CD4-positive, CD25-positive, alpha-beta regulatory T cell (primary cell): ENCODE data around the gene BACE1. TPM values are rescaled to one million over a fixed set of nuclear protein-coding genes. Genes with fewer than 3 reads are reported as not detected.

Experiments used
- ATAC-seq, 2 donors: fragments of 150-1000 bp; cut with Tn5 transposase; one replicate each; pipeline ENCODE4 v1.10.0; 2021; ENCODE audit warnings: low read depth in 2 of 2, moderate number of reproducible peaks in 2 of 2, moderate library complexity in 1 of 2
- DNase-seq, 3 donors: peaks; one replicate each; pipeline versions ENCODE4 v3.0.0 to v3.0.0-alpha.2; 2012 to 2022; ENCODE audit warnings: mixed read lengths in 1 of 3
- H3K27ac ChIP-seq: one replicate; pipeline ENCODE4 v1.7.0; 2013; ENCODE audit warnings: mild to moderate bottlenecking, low read length; ENCODE audit not compliant: insufficient read depth, poor library complexity, severe bottlenecking
- H3K27me3 ChIP-seq: one replicate; pipeline ENCODE4 v1.7.0; 2013; ENCODE audit warnings: low read length; ENCODE audit not compliant: control insufficient read depth, insufficient read depth
- H3K36me3 ChIP-seq: one replicate; pipeline ENCODE4 v1.7.0; 2013; ENCODE audit warnings: mild to moderate bottlenecking, low read length, moderate library complexity; ENCODE audit not compliant: control insufficient read depth, insufficient read depth
- H3K4me1 ChIP-seq: 2 replicates; pipeline ENCODE4 v1.7.0; 2013; ENCODE audit warnings: mild to moderate bottlenecking, low read length; ENCODE audit not compliant: insufficient read depth, control insufficient read depth, poor library complexity, severe bottlenecking
- H3K4me3 ChIP-seq: one replicate; pipeline ENCODE4 v1.7.0; 2013; ENCODE audit warnings: low read depth, mild to moderate bottlenecking, low read length, moderate library complexity
- H3K9me3 ChIP-seq, 2 experiments: 1 replicate in 1 of 2; 2 replicates in 1 of 2; pipeline ENCODE4 v1.7.0; 2013; ENCODE audit warnings: low read length in 2 of 2, mild to moderate bottlenecking in 1 of 2, moderate library complexity in 1 of 2; ENCODE audit not compliant: control insufficient read depth in 2 of 2
- H3K27ac Mint-ChIP-seq, 3 donors: one replicate each; pipeline ENCODE4 v1.8.0; 2020 to 2022; ENCODE audit warnings: mild to moderate bottlenecking in 3 of 3, mixed read lengths in 3 of 3, moderate library complexity in 2 of 3
- H3K27me3 Mint-ChIP-seq: one replicate; pipeline ENCODE4 v1.8.0; 2022; ENCODE audit warnings: mild to moderate bottlenecking, mixed read lengths
- H3K36me3 Mint-ChIP-seq: one replicate; pipeline ENCODE4 v1.8.0; 2020; ENCODE audit warnings: mixed read lengths
- H3K4me1 Mint-ChIP-seq, 4 donors: one replicate each; pipeline ENCODE4 v1.8.0; 2020 to 2022; ENCODE audit warnings: mixed read lengths in 4 of 4, mild to moderate bottlenecking in 1 of 4
- H3K4me3 Mint-ChIP-seq, 4 donors: one replicate each; pipeline ENCODE4 v1.8.0; 2020 to 2022; ENCODE audit warnings: mild to moderate bottlenecking in 4 of 4, mixed read lengths in 4 of 4, moderate library complexity in 3 of 4
- H3K9me3 Mint-ChIP-seq, 7 donors: one replicate each; pipeline ENCODE4 v1.8.0; 2020 to 2022; ENCODE audit warnings: mixed read lengths in 7 of 7, mild to moderate bottlenecking in 3 of 7, moderate library complexity in 2 of 7
- polyA plus RNA-seq, 4 donors: library from polyadenylated mRNA; unstranded; fragments of 300-500 nt; fragmentation: Illumina TruSeq; gene quantifications; one replicate each; pipeline ENCODE4 v1.2.3, GENCODE V29; 2021
- total RNA-seq: library from RNA; stranded (reverse); gene quantifications from one replicate; pipeline ENCODE4 v1.2.3, GENCODE V29; 2022

The BACE1 gene
- total and polyA plus RNA-seq, 5 donors from 2014 or later: 1.1 to 6.9 (median 1.5) TPM

DNA sequence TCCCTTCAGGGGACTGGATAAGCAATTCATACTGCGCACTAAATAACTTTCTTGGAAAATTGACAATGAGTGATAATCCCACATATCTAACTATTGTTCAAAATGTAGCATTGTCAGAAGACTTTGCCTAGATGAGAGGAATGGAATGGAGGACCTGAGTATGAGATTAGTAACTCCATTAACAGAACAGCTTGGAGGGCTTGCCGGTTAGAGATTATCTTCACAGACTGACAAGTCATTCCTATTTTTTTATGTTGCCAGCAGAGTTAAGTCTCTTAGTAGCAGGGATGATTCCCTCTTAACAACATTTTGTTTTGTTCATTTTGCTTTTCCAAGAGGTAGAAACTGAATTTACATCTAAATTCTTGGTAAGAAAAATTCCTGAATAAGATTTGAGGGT is 32.0 kb downstream of the BACE1 start:
- Histone ChIP-seq H3K36me3 (peaks cover 48% of the 10 kb centered on the region), H3K9me3 (no peaks in the 10 kb centered on the region), H3K4me3 (no peak overlapping the region), H3K4me1 (peaks cover 63% of the 10 kb centered on the region), H3K27me3 (no peaks in the 10 kb centered on the region), H3K27ac (no peak overlapping the region)
- ATAC-seq: no peak
- Mint-ChIP-seq H3K36me3 (peaks cover 56% of the 10 kb centered on the region), H3K9me3 (no peaks in the 10 kb centered on the region), H3K27me3 (no peaks in the 10 kb centered on the region), H3K27ac (peak overlapping the region in 2 of 3 donors; percentile 71 to 92), H3K4me3 (no peak overlapping the region), H3K4me1 (peaks cover 26 to 92% (median 57%) of the 10 kb centered on the region in 4 donors)
- no peak for DNase-seq

DNA sequence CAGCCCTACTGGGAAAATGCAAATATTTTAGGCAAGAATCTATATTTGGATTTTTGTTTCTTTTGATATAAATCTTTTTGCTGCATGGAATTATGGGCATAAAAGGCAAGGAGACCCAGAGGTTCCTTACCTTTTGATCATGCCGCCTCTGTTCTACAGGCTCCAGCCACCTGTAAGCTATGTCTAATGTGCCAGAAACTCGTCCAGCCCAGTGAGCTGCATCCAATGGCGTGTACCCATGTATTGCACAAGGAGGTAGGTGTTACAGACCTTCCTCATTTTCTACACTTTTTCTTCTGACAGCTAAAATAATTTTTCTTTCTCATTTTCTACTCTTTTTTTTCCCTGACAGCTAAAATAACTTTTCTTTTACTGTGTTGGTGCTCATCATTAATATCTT is 33.1 kb downstream of the BACE1 start:
- peaks cover 67% of the 10 kb centered on the region for H3K4me1 ChIP-seq
- H3K27me3 Mint-ChIP-seq: no peaks in the 10 kb centered on the region
- peaks cover 48% of the 10 kb centered on the region for H3K36me3 Mint-ChIP-seq
- H3K27ac Mint-ChIP-seq: peak overlapping the region; percentile 57 to 92 (median 74)
- H3K9me3 Mint-ChIP-seq: no peaks in the 10 kb centered on the region
- DNase-seq (no peak), ATAC-seq (no peak)
- H3K9me3 ChIP-seq: no peaks in the 10 kb centered on the region
- H3K27me3 ChIP-seq: no peaks in the 10 kb centered on the region
- peak overlapping the region; percentile 95 for H3K4me3 ChIP-seq
- no peak overlapping the region for H3K27ac ChIP-seq
- H3K36me3 ChIP-seq: peaks cover 46% of the 10 kb centered on the region
- H3K4me3 Mint-ChIP-seq: peak overlapping the region; percentile 72 to 93 (median 90)
- peaks cover 29 to 92% (median 58%) of the 10 kb centered on the region in 4 donors for H3K4me1 Mint-ChIP-seq

GRCh38 chr11:117281869-117282268 is 34.2 kb downstream of the BACE1 start:
- Histone ChIP-seq H3K4me3 (peak overlapping the region; percentile 95), H3K9me3 (no peaks in the 10 kb centered on the region), H3K36me3 (peaks cover 44% of the 10 kb centered on the region), H3K4me1 (peaks cover 59% of the 10 kb centered on the region), H3K27ac (no peak overlapping the region), H3K27me3 (no peaks in the 10 kb centered on the region)
- Mint-ChIP-seq H3K27me3 (no peaks in the 10 kb centered on the region), H3K36me3 (peaks cover 48% of the 10 kb centered on the region), H3K4me1 (peaks cover 20 to 89% (median 53%) of the 10 kb centered on the region in 4 donors), H3K27ac (peak overlapping the region; percentile 57 to 97 (median 92)), H3K4me3 (peak overlapping the region; percentile 88 to 96 (median 92)), H3K9me3 (no peaks in the 10 kb centered on the region)
- ATAC-seq (no peak), DNase-seq (no peak)

- Mint-ChIP-seq H3K36me3 (peaks cover 43% of the 10 kb centered on the region), H3K4me1 (peaks cover 13 to 88% (median 49%) of the 10 kb centered on the region in 4 donors), H3K4me3 (peak overlapping the region; percentile 88 to 96 (median 92)), H3K9me3 (no peaks in the 10 kb centered on the region), H3K27me3 (no peaks in the 10 kb centered on the region), H3K27ac (peak overlapping the region; percentile 59 to 92 (median 66))
- Histone ChIP-seq H3K9me3 (no peaks in the 10 kb centered on the region), H3K36me3 (peaks cover 37% of the 10 kb centered on the region), H3K4me1 (peaks cover 56% of the 10 kb centered on the region), H3K27me3 (no peaks in the 10 kb centered on the region), H3K27ac (no peak overlapping the region), H3K4me3 (peak overlapping the region; percentile 95)
- DNase-seq (no peak), ATAC-seq (no peak)
Measured at GRCh38 chr11:117281159-117281558, 34.9 kb downstream of the BACE1 start.

GRCh38 chr11:117279711-117280376 is 36.2 kb downstream of the BACE1 start:
- ATAC-seq (peak; percentile 88 to 93), DNase-seq (peak in 2 of 3 donors; percentile 53 to 82)
- Mint-ChIP-seq H3K27me3 (no peaks in the 10 kb centered on the region), H3K4me3 (peak overlapping the region; percentile 88 to 96 (median 92)), H3K9me3 (no peaks in the 10 kb centered on the region), H3K36me3 (peaks cover 42% of the 10 kb centered on the region), H3K4me1 (peaks cover 21 to 89% (median 57%) of the 10 kb centered on the region in 4 donors), H3K27ac (peak overlapping the region; percentile 92 to 96 (median 95))
- Histone ChIP-seq H3K4me1 (peaks cover 67% of the 10 kb centered on the region), H3K9me3 (no peaks in the 10 kb centered on the region), H3K27ac (peak overlapping the region; percentile 81), H3K4me3 (peak overlapping the region; percentile 95), H3K36me3 (peaks cover 24% of the 10 kb centered on the region), H3K27me3 (no peaks in the 10 kb centered on the region)

- H3K4me1 Mint-ChIP-seq: peaks cover 24 to 89% (median 64%) of the 10 kb centered on the region in 4 donors
- no peaks in the 10 kb centered on the region for H3K27me3 Mint-ChIP-seq
- Histone ChIP-seq H3K4me3 (peak overlapping the region; percentile 19), H3K27ac (peak overlapping the region; percentile 81), H3K27me3 (no peaks in the 10 kb centered on the region), H3K4me1 (peaks cover 79% of the 10 kb centered on the region), H3K36me3 (peaks cover 10% of the 10 kb centered on the region), H3K9me3 (no peaks in the 10 kb centered on the region)
- ATAC-seq (no peak), DNase-seq (no peak)
- peak overlapping the region in 2 of 3 donors; percentile 89 to 92 for H3K27ac Mint-ChIP-seq
- H3K4me3 Mint-ChIP-seq: peak overlapping the region in 2 of 4 donors; percentile 68 to 77
- H3K36me3 Mint-ChIP-seq: peaks cover 40% of the 10 kb centered on the region
- H3K9me3 Mint-ChIP-seq: peaks cover 0 to 3% (median 0%) of the 10 kb centered on the region in 7 donors
Measured at GRCh38 chr11:117278347-117278746, 37.7 kb downstream of the BACE1 start.

- no peak for DNase-seq
- H3K27ac Mint-ChIP-seq: peak overlapping the region; percentile 26 to 39 (median 34)
Measured at GRCh38 chr11:117273550-117274289, 42.3 kb downstream of the BACE1 start.

More at GRCh38 chr11:117273550-117274289, 42.3 kb downstream of the BACE1 start:
- Mint-ChIP-seq H3K9me3 (peaks cover 0 to 4% (median 0%) of the 10 kb centered on the region in 7 donors), H3K4me3 (peak overlapping the region in 2 of 4 donors; percentile 52 to 86), H3K27me3 (no peaks in the 10 kb centered on the region), H3K36me3 (peaks cover 38% of the 10 kb centered on the region), H3K4me1 (peaks cover 20 to 51% (median 38%) of the 10 kb centered on the region in 4 donors)
- no peak for ATAC-seq
- Histone ChIP-seq H3K4me3 (no peak overlapping the region), H3K9me3 (no peaks in the 10 kb centered on the region), H3K36me3 (no peaks in the 10 kb centered on the region), H3K27ac (no peak overlapping the region), H3K27me3 (no peaks in the 10 kb centered on the region), H3K4me1 (peaks cover 36% of the 10 kb centered on the region)
